IMR-90 (cell line): ENCODE results near the gene CCDC180. TPM values are rescaled to one million over a fixed set of nuclear protein-coding genes. Genes with fewer than 3 reads are reported as not detected.

ENCODE experiments used
- ATAC-seq: fragments of 200-7000 bp; cut with Tn5 transposase; 2 replicates; pipeline ENCODE4 v1.9.1; 2020; ENCODE audit warnings: low read depth, mild to moderate bottlenecking, moderate library complexity
- BruUV-seq: library from RNA; stranded (reverse); fragments of 400-500 nt; replicated peaks from 2 replicates; lab custom pipeline; 2021; lab: Mats Ljungman, UMichigan
- CTCF ChIA-PET: fragments of 300-600 bp; formaldehyde crosslinking; extraction: SDS; loops from one replicate; lab custom pipeline; 2021; ENCODE audit warnings: antibody characterized with exemption; lab: Yijun Ruan, JAX
- POLR2A ChIA-PET: fragments of 300-600 bp; sonication (Branson Sonifier 250); formaldehyde crosslinking; loops from one replicate; lab custom pipeline; 2022; ENCODE audit warnings: antibody characterized with exemption; ENCODE audit not compliant: unreplicated experiment; lab: Charles Lee
- DNase-seq: peaks from one replicate; pipeline ENCODE4 v3.0.0; 2013
- H2AFZ ChIP-seq: replicated peaks from 2 replicates; pipeline ENCODE3; 2013; ENCODE audit warnings: low read length, mild to moderate bottlenecking; ENCODE audit not compliant: poor library complexity
- H2AK5ac ChIP-seq: 2 replicates; pipeline ENCODE4 v1.6.1; 2013; ENCODE audit warnings: low read depth, low read length, inconsistent platforms
- H2AK9ac ChIP-seq: replicated peaks from 2 replicates; pipeline ENCODE3; 2013; ENCODE audit warnings: mild to moderate bottlenecking, low read depth, low read length, moderate library complexity; ENCODE audit not compliant: poor library complexity
- H2BK120ac ChIP-seq: 2 replicates; pipeline ENCODE4 v1.6.1; 2013; ENCODE audit warnings: low read depth, low read length, inconsistent platforms
- H2BK15ac ChIP-seq: 3 replicates; pipeline ENCODE4 v1.6.1; 2013; ENCODE audit warnings: low read depth, low read length, inconsistent platforms
- H2BK20ac ChIP-seq: 2 replicates; pipeline ENCODE4 v1.6.1; 2013; ENCODE audit warnings: low read depth, mild to moderate bottlenecking, inconsistent platforms, low read length, moderate library complexity
- H2BK5ac ChIP-seq: 2 replicates; pipeline ENCODE4 v1.6.1; 2013; ENCODE audit warnings: mild to moderate bottlenecking, low read depth, low read length, inconsistent platforms; ENCODE audit not compliant: poor library complexity, severe bottlenecking
- H3K14ac ChIP-seq: replicated peaks from 2 replicates; pipeline ENCODE4 v1.6.1; 2013; ENCODE audit warnings: low read depth, low read length, inconsistent platforms
- H3K18ac ChIP-seq: 2 replicates; pipeline ENCODE4 v1.6.1; 2013; ENCODE audit warnings: low read depth, low read length, control low read depth
- H3K23ac ChIP-seq: 2 replicates; pipeline ENCODE4 v1.6.1; 2013; ENCODE audit warnings: low read depth, low read length, inconsistent platforms
- H3K27ac ChIP-seq: 2 replicates; pipeline ENCODE4 v1.5.1; 2013; ENCODE audit warnings: mild to moderate bottlenecking, control low read depth, low read length; ENCODE audit not compliant: insufficient read depth
- H3K27me3 ChIP-seq: 2 replicates; pipeline ENCODE4 v1.6.1; 2013; ENCODE audit warnings: low read length; ENCODE audit not compliant: control insufficient read depth, insufficient read depth
- H3K36me3 ChIP-seq: 2 replicates; pipeline ENCODE4 v1.6.1; 2013; ENCODE audit warnings: low read length, mixed read lengths; ENCODE audit not compliant: control insufficient read depth, insufficient read depth
- H3K4ac ChIP-seq: 2 replicates; pipeline ENCODE4 v1.6.1; 2013; ENCODE audit warnings: low read depth, low read length, inconsistent platforms
- H3K4me1 ChIP-seq: 2 replicates; pipeline ENCODE4 v1.6.1; 2013; ENCODE audit warnings: low read length, mixed read lengths; ENCODE audit not compliant: control insufficient read depth, insufficient read depth
- H3K4me2 ChIP-seq: 2 replicates; pipeline ENCODE4 v1.6.1; 2013; ENCODE audit warnings: low read depth, mild to moderate bottlenecking, control low read depth, low read length, moderate library complexity
- H3K4me3 ChIP-seq: 2 replicates; pipeline ENCODE4 v1.5.1; 2013; ENCODE audit warnings: low read depth, mild to moderate bottlenecking, control low read depth, low read length, moderate library complexity; ENCODE audit not compliant: insufficient read depth
- H3K56ac ChIP-seq: 2 replicates; pipeline ENCODE4 v1.6.1; 2013; ENCODE audit warnings: low read length, inconsistent platforms; ENCODE audit not compliant: insufficient read depth; ENCODE audit errors: extremely low read depth
- H3K79me1 ChIP-seq, 2 experiments: 2 replicates each; pipeline ENCODE4 v1.6.1; 2013; ENCODE audit warnings: low read length in 2 of 2, inconsistent platforms in 1 of 2, low read depth in 1 of 2
- H3K9ac ChIP-seq: 2 replicates; pipeline ENCODE4 v1.6.1; 2013; ENCODE audit warnings: low read depth, low read length, control low read depth
- H3K9me1 ChIP-seq: 2 replicates; pipeline ENCODE4 v1.6.1; 2013; ENCODE audit warnings: low read length, inconsistent platforms; ENCODE audit not compliant: insufficient read depth
- H3K9me3 ChIP-seq: 2 replicates; pipeline ENCODE4 v1.6.1; 2013; ENCODE audit warnings: low read length; ENCODE audit not compliant: control insufficient read depth, insufficient read depth
- H4K20me1 ChIP-seq: 2 replicates; pipeline ENCODE4 v1.6.1; 2013; ENCODE audit warnings: low read length, inconsistent platforms; ENCODE audit not compliant: insufficient read depth
- H4K5ac ChIP-seq: 2 replicates; pipeline ENCODE4 v1.6.1; 2013; ENCODE audit warnings: mild to moderate bottlenecking, low read depth, low read length, control low read depth
- H4K8ac ChIP-seq, 2 experiments: 2 replicates each; pipeline ENCODE4 v1.6.1; 2013; ENCODE audit warnings: low read depth in 2 of 2, low read length in 2 of 2, control low read depth in 1 of 2, inconsistent platforms in 1 of 2
- H4K91ac ChIP-seq: 2 replicates; pipeline ENCODE4 v1.6.1; 2013; ENCODE audit warnings: low read depth, low read length, inconsistent platforms; ENCODE audit not compliant: insufficient read depth
- BHLHE40 ChIP-seq: fragments of 150-350 bp; IDR thresholded peaks from 2 replicates; pipeline ENCODE4 v1.6.1; 2016; ENCODE audit warnings: mild to moderate bottlenecking, low read depth, low read length
- CEBPB ChIP-seq: IDR thresholded peaks from 2 replicates; pipeline ENCODE4 v1.6.1; 2012; ENCODE audit warnings: low read depth, low read length, improper control_type of control experiment
- CHD1 ChIP-seq: IDR thresholded peaks from 2 replicates; pipeline ENCODE4 v1.6.1; 2012; ENCODE audit warnings: low read depth, low read length, improper control_type of control experiment
- MAZ ChIP-seq: IDR thresholded peaks from 2 replicates; pipeline ENCODE4 v1.6.1; 2012; ENCODE audit warnings: low read depth, mild to moderate bottlenecking, low read length, improper control_type of control experiment, moderate library complexity, borderline replicate concordance
- MXI1 ChIP-seq: IDR thresholded peaks from 2 replicates; pipeline ENCODE4 v1.6.1; 2012; ENCODE audit warnings: low read depth, mild to moderate bottlenecking, low read length, moderate library complexity, borderline replicate concordance
- NFE2L2 ChIP-seq: fragments of 150-350 bp; IDR thresholded peaks from 2 replicates; pipeline ENCODE4 v1.6.1; 2016; ENCODE audit warnings: low read depth, mild to moderate bottlenecking, low read length
- RAD21 ChIP-seq: IDR thresholded peaks from 2 replicates; pipeline ENCODE4 v1.6.1; 2012; ENCODE audit warnings: low read length, improper control_type of control experiment
- RCOR1 ChIP-seq: IDR thresholded peaks from 2 replicates; pipeline ENCODE4 v1.6.1; 2012; ENCODE audit warnings: mild to moderate bottlenecking, low read length, improper control_type of control experiment; ENCODE audit not compliant: insufficient replicate concordance
- RFX5 ChIP-seq: IDR thresholded peaks from 2 replicates; pipeline ENCODE4 v1.8.0; 2012; ENCODE audit warnings: low read depth, mild to moderate bottlenecking, low read length, moderate library complexity
- SMC3 ChIP-seq: fragments of 150-350 bp; IDR thresholded peaks from 2 replicates; pipeline ENCODE4 v1.6.1; 2016; ENCODE audit warnings: low read depth, mild to moderate bottlenecking, antibody characterized with exemption, low read length, moderate library complexity
- USF2 ChIP-seq: fragments of 150-350 bp; IDR thresholded peaks from 2 replicates; pipeline ENCODE4 v1.6.1; 2017; ENCODE audit warnings: mild to moderate bottlenecking, antibody characterized with exemption, low read length, low read depth
- WGBS, 2 experiments: methylation state at CpG; one replicate each; pipeline versions ENCODE4 v1.1.5 to v1.1.7; 2013; ENCODE audit warnings: missing lambda C conversion rate in 2 of 2; ENCODE audit not compliant: insufficient read length in 1 of 2; ENCODE audit errors: extremely low coverage in 2 of 2; 5-methylcytosine and 5-hydroxymethylcytosine counted together
- dilution Hi-C: fragments of 300-500 bp; cut with HindIII; formaldehyde crosslinking; loops from one replicate; pipeline ENCODE4 v1.14.3; 2018; ENCODE audit warnings: low sequenced_read_pairs; ENCODE audit not compliant: unreplicated experiment
- in situ Hi-C: fragments of 300-500 bp; cut with MboI; formaldehyde crosslinking; loops from 3 replicates; pipeline ENCODE4 v1.14.3; 2019; ENCODE audit warnings: low sequenced_read_pairs, inconsistent platforms, mixed read lengths
- intact Hi-C: fragments of 100-400 bp; cut with micrococcal nuclease; formaldehyde crosslinking; loops from 2 replicates; pipeline ENCODE4 v1.10.0; 2022
- polyA plus RNA-seq, 3 experiments: library from polyadenylated mRNA; depleted of rRNA; stranded (reverse); fragments of >200 nt; gene quantifications; 2 replicates each; pipeline ENCODE4 v1.2.3, GENCODE V29; 2012; ENCODE audit warnings: low replicate concordance in 1 of 3
- total RNA-seq: library from RNA; depleted of rRNA; stranded (reverse); fragments of >200 nt; gene quantifications from 2 replicates; pipeline ENCODE4 v1.2.3, GENCODE V29; 2012

Gene CCDC180
- total and polyA plus RNA-seq, 2 of the 4 experiments (the other 2 are of a cell fraction) = 0.24 to 0.90 TPM

GRCh38 chr9:97310896-97311295 lies 3.4 kb downstream of the CCDC180 start:
- no peak overlapping the region for H3K18ac ChIP-seq
- 100% methylated on average over 2 of the region's 2 CpGs; no CpG with 5 or more reads in 1 of the 2 experiments for WGBS, 2 experiments
- no peak overlapping the region for H3K14ac ChIP-seq
- no TSS peak for BruUV-seq
- H2BK5ac ChIP-seq = no peak overlapping the region
- H2BK120ac ChIP-seq = no peak overlapping the region
- POLR2A ChIA-PET = no interaction called here
- H2BK20ac ChIP-seq = no peak overlapping the region
- TF ChIP-seq USF2 (no peak), CEBPB (no peak), SMC3 (no peak), NFE2L2 (no peak), MAZ (no peak), BHLHE40 (no peak), RAD21 (no peak), RFX5 (no peak), MXI1 (no peak), CHD1 (no peak), RCOR1 (no peak)
- no peak overlapping the region for H4K8ac ChIP-seq
- H3K4me1 ChIP-seq = no peaks in the 10 kb centered on the region
- no peak overlapping the region for H2AK9ac ChIP-seq
- no peak overlapping the region for H2AK5ac ChIP-seq
- no peak overlapping the region for H4K91ac ChIP-seq
- no peaks in the 10 kb centered on the region for H3K27me3 ChIP-seq
- dilution Hi-C loops = no loop called here
- H3K23ac ChIP-seq = no peak overlapping the region
- H3K79me1 ChIP-seq = no peaks in the 10 kb centered on the region
- no peak overlapping the region for H3K9ac ChIP-seq
- no peak overlapping the region for H3K27ac ChIP-seq
- no peaks in the 10 kb centered on the region for H3K9me1 ChIP-seq
- no peaks in the 10 kb centered on the region for H4K20me1 ChIP-seq
- H3K36me3 ChIP-seq = no peaks in the 10 kb centered on the region
- H3K56ac ChIP-seq = no peak overlapping the region
- no peaks in the 10 kb centered on the region for H3K9me3 ChIP-seq
- intact Hi-C loops = no loop called here
- no peak overlapping the region for H2BK15ac ChIP-seq
- DNase-seq (no peak), ATAC-seq (no peak)
- H3K4ac ChIP-seq = no peak overlapping the region
- CTCF ChIA-PET = interaction anchor here (1.0 kb wide), 1 partner anchor 16 kb away, joined by 3 read pairs; no protein-coding TSS in a partner anchor
- no peak overlapping the region for H2AFZ ChIP-seq
- in situ Hi-C loops = no loop called here
- H4K5ac ChIP-seq = no peak overlapping the region
- no peak overlapping the region for H3K4me2 ChIP-seq
- no peak overlapping the region for H3K4me3 ChIP-seq
